ENCODE results near the gene NPHP4.

DNA sequence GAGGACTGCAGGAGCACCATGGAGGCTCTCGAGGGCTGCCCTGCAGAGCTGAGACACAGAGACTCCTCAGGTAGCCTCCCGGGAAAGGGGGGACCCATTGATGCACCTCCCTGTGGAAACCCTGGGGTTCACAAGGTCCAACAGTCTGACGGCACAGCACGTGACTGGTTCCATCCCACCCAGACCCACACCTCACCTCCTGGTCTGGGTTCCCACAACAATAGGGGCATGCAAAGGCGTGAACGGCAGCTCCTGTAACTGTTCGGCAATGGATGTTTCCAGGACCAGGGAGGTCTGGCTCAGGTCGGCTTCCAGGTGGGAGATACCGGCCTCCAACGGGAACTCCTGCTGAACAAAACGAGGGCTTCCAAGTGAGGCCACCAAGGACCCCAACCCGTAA, 86.8 kb downstream of the NPHP4 start:
- TF ChIP-seq ZNF565 (CRISPR knock-in tag; conservative IDR thresholded peaks at IDR 0.05; ENCODE audit: low read depth) (no peak), RARB (CRISPR knock-in tag; IDR thresholded peaks at IDR 0.05) (no peak), GLIS3 (CRISPR knock-in tag; IDR thresholded peaks at IDR 0.05) (no peak), ZFP30 (CRISPR knock-in tag; IDR thresholded peaks at IDR 0.05) (no peak), ZNF8 (CRISPR knock-in tag; IDR thresholded peaks at IDR 0.05) (no peak), TOX (CRISPR knock-in tag; IDR thresholded peaks at IDR 0.05; ENCODE audit: borderline replicate concordance) (no peak), ZFP3 (CRISPR knock-in tag; IDR thresholded peaks at IDR 0.05) (no peak), ESRRG (CRISPR knock-in tag; IDR thresholded peaks at IDR 0.05) (no peak)
- TF ChIP-seq, protein P1, sequence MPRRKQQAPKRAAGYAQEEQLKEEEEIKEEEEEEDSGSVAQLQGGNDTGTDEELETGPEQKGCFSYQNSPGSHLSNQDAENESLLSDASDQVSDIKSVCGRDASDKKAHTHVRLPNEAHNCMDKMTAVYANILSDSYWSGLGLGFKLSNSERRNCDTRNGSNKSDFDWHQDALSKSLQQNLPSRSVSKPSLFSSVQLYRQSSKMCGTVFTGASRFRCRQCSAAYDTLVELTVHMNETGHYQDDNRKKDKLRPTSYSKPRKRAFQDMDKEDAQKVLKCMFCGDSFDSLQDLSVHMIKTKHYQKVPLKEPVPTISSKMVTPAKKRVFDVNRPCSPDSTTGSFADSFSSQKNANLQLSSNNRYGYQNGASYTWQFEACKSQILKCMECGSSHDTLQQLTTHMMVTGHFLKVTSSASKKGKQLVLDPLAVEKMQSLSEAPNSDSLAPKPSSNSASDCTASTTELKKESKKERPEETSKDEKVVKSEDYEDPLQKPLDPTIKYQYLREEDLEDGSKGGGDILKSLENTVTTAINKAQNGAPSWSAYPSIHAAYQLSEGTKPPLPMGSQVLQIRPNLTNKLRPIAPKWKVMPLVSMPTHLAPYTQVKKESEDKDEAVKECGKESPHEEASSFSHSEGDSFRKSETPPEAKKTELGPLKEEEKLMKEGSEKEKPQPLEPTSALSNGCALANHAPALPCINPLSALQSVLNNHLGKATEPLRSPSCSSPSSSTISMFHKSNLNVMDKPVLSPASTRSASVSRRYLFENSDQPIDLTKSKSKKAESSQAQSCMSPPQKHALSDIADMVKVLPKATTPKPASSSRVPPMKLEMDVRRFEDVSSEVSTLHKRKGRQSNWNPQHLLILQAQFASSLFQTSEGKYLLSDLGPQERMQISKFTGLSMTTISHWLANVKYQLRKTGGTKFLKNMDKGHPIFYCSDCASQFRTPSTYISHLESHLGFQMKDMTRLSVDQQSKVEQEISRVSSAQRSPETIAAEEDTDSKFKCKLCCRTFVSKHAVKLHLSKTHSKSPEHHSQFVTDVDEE (CRISPR knock-in tag; IDR thresholded peaks at IDR 0.05) = no peak
- TF ChIP-seq, protein P2, sequence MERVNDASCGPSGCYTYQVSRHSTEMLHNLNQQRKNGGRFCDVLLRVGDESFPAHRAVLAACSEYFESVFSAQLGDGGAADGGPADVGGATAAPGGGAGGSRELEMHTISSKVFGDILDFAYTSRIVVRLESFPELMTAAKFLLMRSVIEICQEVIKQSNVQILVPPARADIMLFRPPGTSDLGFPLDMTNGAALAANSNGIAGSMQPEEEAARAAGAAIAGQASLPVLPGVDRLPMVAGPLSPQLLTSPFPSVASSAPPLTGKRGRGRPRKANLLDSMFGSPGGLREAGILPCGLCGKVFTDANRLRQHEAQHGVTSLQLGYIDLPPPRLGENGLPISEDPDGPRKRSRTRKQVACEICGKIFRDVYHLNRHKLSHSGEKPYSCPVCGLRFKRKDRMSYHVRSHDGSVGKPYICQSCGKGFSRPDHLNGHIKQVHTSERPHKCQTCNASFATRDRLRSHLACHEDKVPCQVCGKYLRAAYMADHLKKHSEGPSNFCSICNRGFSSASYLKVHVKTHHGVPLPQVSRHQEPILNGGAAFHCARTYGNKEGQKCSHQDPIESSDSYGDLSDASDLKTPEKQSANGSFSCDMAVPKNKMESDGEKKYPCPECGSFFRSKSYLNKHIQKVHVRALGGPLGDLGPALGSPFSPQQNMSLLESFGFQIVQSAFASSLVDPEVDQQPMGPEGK (CRISPR knock-in tag; IDR thresholded peaks at IDR 0.05; ENCODE audit: borderline replicate concordance) = no peak
